Measurements from ENCODE around the gene ATP6V0A4.
"Not testable (repeated sequence)": the region's sequence is repeated elsewhere in the genome, so short reads cannot be mapped to it uniquely, and the experiment has no call there.

The ATP6V0A4 gene

GRCh38 chr7:138753150-138753518 lies 44.9 kb downstream of the ATP6V0A4 start:
- no peak for FAIRE-seq
- no peak for DNase-seq (ENCODE audit: insufficient read length, low spot score)

GRCh38 chr7:138752518-138753149 lies 45.4 kb downstream of the ATP6V0A4 start:
- FAIRE-seq (no peak), DNase-seq (ENCODE audit: insufficient read length, low spot score) (no peak)

GRCh38 chr7:138750901-138751464 lies 47.0 kb downstream of the ATP6V0A4 start:
- DNase-seq (ENCODE audit: insufficient read length, low spot score) (no peak), FAIRE-seq (no peak)

- DNase-seq (ENCODE audit: insufficient read length, low spot score), result no peak
- no peak for FAIRE-seq
These were observed 47.5 kb downstream of the ATP6V0A4 start for GRCh38 chr7:138750473-138750872.

- no peak for FAIRE-seq
- DNase-seq (ENCODE audit: insufficient read length, low spot score), result no peak
These were observed 48.0 kb downstream of the ATP6V0A4 start for GRCh38 chr7:138749960-138750359.

GRCh38 chr7:138748666-138749065 lies 49.3 kb downstream of the ATP6V0A4 start:
- DNase-seq (ENCODE audit: insufficient read length, low spot score) (no peak), FAIRE-seq (no peak)

GRCh38 chr7:138746073-138746472 lies 51.9 kb downstream of the ATP6V0A4 start:
- DNase-seq (ENCODE audit: insufficient read length, low spot score), result no peak
- no peak for FAIRE-seq

GRCh38 chr7:138745189-138745588 lies 52.8 kb downstream of the ATP6V0A4 start:
- DNase-seq (ENCODE audit: insufficient read length, low spot score) (no peak), FAIRE-seq (no peak)

GRCh38 chr7:138741453-138741735 lies 56.6 kb downstream of the ATP6V0A4 start:
- DNase-seq (ENCODE audit: insufficient read length, low spot score) (no peak), FAIRE-seq (no peak)

- DNase-seq (ENCODE audit: insufficient read length, low spot score) (no peak), FAIRE-seq (no peak)
These were observed 58.1 kb downstream of the ATP6V0A4 start for GRCh38 chr7:138739859-138740258.

- DNase-seq (ENCODE audit: insufficient read length, low spot score) (peak; percentile 71), FAIRE-seq (no peak)
These were observed 59.3 kb downstream of the ATP6V0A4 start for GRCh38 chr7:138738551-138739335.

GRCh38 chr7:138738114-138738513 lies 59.9 kb downstream of the ATP6V0A4 start:
- FAIRE-seq, result no peak
- DNase-seq (ENCODE audit: insufficient read length, low spot score), result no peak

GRCh38 chr7:138735399-138735798 lies 62.6 kb downstream of the ATP6V0A4 start:
- DNase-seq (ENCODE audit: insufficient read length, low spot score) (no peak), FAIRE-seq (no peak)

GRCh38 chr7:138731733-138732132 lies 66.3 kb downstream of the ATP6V0A4 start:
- DNase-seq (ENCODE audit: insufficient read length, low spot score); FAIRE-seq: not testable (repeated sequence)

- no peak for DNase-seq (ENCODE audit: insufficient read length, low spot score)
- FAIRE-seq, result no peak
These were observed 68.6 kb downstream of the ATP6V0A4 start for GRCh38 chr7:138729444-138729843.

- DNase-seq (ENCODE audit: insufficient read length, low spot score) (no peak), FAIRE-seq (no peak)
These were observed 70.5 kb downstream of the ATP6V0A4 start for GRCh38 chr7:138727336-138728099.

- DNase-seq (ENCODE audit: insufficient read length, low spot score), result no peak
- no peak for FAIRE-seq
These were observed 71.7 kb downstream of the ATP6V0A4 start for GRCh38 chr7:138726288-138726687.

GRCh38 chr7:138720286-138720685 lies 77.7 kb downstream of the ATP6V0A4 start:
- DNase-seq (ENCODE audit: insufficient read length, low spot score) (no peak), FAIRE-seq (no peak)

GRCh38 chr7:138716889-138717288 lies 81.1 kb downstream of the ATP6V0A4 start:
- FAIRE-seq (no peak), DNase-seq (ENCODE audit: insufficient read length, low spot score) (no peak)

GRCh38 chr7:138713191-138713590 lies 84.8 kb downstream of the ATP6V0A4 start:
- DNase-seq (ENCODE audit: insufficient read length, low spot score), result no peak
- FAIRE-seq, result no peak

- no peak for DNase-seq (ENCODE audit: insufficient read length, low spot score)
- FAIRE-seq, result no peak
These were observed 85.3 kb downstream of the ATP6V0A4 start for GRCh38 chr7:138712652-138713051.

All from HTR-8/SVneo (cell line).